AG04450 (cell line): ENCODE measurements around the gene TBX10. TPM values are rescaled to one million over a fixed set of nuclear protein-coding genes. Genes with fewer than 3 reads are reported as not detected.
A peak's percentile ranks its signal among the peaks of the same experiment; 100 is the strongest.

Source experiments
- CTCF ChIA-PET: fragments of 300-600, 350-600 bp; formaldehyde crosslinking; extraction: SDS; loops from one replicate; lab custom pipeline; 2022; ENCODE audit warnings: antibody characterized with exemption, inconsistent platforms; lab: Charles Lee
- POLR2A ChIA-PET: fragments of 350-600 bp; formaldehyde crosslinking; extraction: SDS; loops from one replicate; lab custom pipeline; 2021; ENCODE audit warnings: antibody characterized with exemption, inconsistent platforms; lab: Yijun Ruan, JAX
- DNase-seq: peaks from one replicate; pipeline ENCODE4 v3.0.0-alpha.2; 2011; ENCODE audit warnings: low read depth, low spot score
- H3K27ac ChIP-seq: one replicate; pipeline ENCODE4 v1.5.1; 2012; ENCODE audit warnings: low read depth, low read length, control low read depth
- H3K27me3 ChIP-seq: one replicate; pipeline ENCODE4 v1.6.0; 2012; ENCODE audit warnings: low read length; ENCODE audit not compliant: control insufficient read depth, insufficient read depth
- H3K4me3 ChIP-seq: 2 replicates; pipeline ENCODE4 v1.5.1; 2011; ENCODE audit warnings: mild to moderate bottlenecking, low read depth, low read length, control low read depth
- H3K9me3 ChIP-seq: 2 replicates; pipeline ENCODE4 v1.5.1; 2012; ENCODE audit warnings: low read length; ENCODE audit not compliant: control insufficient read depth, insufficient read depth
- polyA plus RNA-seq: library from polyadenylated mRNA; depleted of rRNA; stranded (reverse); fragments of >200 nt; gene quantifications from 2 replicates; pipeline ENCODE4 v1.2.3, GENCODE V29; 2011
- TF ChIP-seq, protein P1 (sequence below): IDR thresholded peaks from 2 replicates; pipeline ENCODE4 v1.5.1; 2011; ENCODE audit warnings: low read depth, low read length, control low read depth, inconsistent platforms

TBX10 gene
- polyA plus RNA-seq, 1 experiment = not detected

DNA sequence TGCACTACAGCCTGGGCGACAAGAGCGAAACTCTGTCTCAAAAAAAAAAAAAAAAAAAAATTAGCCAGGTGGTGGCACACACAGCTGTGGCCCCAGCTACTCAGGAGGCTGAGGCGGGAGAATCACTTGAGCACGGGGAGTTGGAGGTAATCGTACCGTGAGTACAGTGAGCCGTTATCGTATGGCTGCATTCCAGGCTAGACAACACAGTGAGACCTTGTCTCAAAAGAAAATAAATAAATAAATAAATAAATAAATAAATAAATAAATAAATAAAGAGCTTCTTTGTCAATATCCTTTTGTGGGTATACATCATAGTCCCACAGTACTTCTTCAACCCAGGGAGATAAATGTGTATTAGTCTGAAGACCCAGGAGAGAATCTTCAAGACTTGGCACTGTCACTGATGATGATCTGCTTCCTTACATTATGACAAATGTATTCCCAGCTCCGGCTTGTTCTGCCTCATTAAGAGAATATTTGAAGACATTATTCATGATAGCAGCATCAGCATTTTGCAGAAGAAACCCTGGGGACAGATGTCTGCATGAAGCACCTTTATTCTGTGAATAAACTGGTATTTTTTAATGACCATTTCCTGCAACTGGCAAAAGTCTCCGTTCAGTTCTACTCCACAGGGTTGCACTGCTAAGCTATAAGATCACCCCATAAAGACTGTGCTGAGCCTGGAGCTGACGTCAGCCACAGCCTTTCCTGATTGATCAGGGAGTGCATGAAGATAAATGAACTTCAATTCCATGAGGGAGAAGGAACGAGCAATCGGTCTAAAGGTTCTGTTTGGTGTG is 12.6 kb upstream of the TBX10 start:
- no peak for DNase-seq
- TF ChIP-seq, protein P1, sequence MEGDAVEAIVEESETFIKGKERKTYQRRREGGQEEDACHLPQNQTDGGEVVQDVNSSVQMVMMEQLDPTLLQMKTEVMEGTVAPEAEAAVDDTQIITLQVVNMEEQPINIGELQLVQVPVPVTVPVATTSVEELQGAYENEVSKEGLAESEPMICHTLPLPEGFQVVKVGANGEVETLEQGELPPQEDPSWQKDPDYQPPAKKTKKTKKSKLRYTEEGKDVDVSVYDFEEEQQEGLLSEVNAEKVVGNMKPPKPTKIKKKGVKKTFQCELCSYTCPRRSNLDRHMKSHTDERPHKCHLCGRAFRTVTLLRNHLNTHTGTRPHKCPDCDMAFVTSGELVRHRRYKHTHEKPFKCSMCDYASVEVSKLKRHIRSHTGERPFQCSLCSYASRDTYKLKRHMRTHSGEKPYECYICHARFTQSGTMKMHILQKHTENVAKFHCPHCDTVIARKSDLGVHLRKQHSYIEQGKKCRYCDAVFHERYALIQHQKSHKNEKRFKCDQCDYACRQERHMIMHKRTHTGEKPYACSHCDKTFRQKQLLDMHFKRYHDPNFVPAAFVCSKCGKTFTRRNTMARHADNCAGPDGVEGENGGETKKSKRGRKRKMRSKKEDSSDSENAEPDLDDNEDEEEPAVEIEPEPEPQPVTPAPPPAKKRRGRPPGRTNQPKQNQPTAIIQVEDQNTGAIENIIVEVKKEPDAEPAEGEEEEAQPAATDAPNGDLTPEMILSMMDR = no peak
- H3K4me3 ChIP-seq = no peak overlapping the region
- peaks cover 6% of the 10 kb centered on the region for H3K9me3 ChIP-seq
- POLR2A ChIA-PET = interaction anchor here (0.6 kb wide), 1 partner anchor 190 kb away, joined by 3 read pairs; no protein-coding TSS in a partner anchor
- peaks cover 11% of the 10 kb centered on the region for H3K27me3 ChIP-seq
- CTCF ChIA-PET = interaction anchor here (0.5 to 1.0 kb wide), 3 partner anchors 22 to 580 kb away, joined by 3 to 4 read pairs (median 3); partner anchors contain the start of gene NUDT8
- H3K27ac ChIP-seq = no peak overlapping the region

DNA sequence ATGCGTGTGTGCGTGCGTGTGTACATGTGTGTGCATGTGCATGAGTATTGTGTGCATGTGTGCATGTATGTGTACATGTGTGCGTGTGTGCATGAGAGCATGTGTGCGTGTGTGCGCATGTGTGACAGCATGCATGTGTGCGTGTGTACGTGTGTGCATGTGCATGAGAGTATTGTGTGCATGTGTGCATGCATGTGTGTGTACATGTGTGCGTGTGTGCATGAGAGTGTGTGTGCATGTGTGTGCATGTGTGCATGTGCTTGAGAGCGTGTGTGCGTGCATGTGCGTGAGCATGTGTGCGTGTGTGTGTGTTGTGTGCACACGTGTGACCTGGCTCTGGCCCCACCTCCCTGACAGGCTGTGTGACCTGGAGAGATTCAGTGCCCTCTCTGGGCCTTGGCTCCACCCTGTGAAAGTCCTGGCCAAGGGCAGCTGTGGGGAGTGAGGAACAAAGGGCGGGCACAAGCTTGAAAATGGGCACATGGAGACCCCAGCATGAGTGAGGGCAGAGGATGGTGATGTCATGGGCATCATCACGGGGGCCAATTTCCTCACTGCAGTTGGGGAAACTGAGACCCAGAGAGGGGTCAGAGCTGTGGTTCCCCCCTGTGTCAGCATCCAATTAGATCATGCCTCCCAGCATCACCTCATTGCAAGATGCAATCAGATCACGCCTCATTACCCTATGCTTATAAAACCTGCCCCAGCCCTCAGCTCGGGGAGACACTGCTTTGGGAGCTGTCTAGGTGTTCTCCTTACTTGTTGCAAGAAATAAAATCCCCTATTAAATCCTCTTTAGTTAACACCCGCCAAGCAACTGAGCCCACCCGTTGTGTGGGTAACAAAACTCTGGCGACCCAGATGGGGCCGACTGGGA is 10.3 kb upstream of the TBX10 start:
- DNase-seq = no peak
- TF ChIP-seq, protein P1 = no peak
- ChIA-PET POLR2A (no interaction called here), CTCF (interaction anchor here (1.1 kb wide), 1 partner anchor 9 kb away, joined by 3 read pairs; no protein-coding TSS in a partner anchor)
- no peak overlapping the region for H3K4me3 ChIP-seq
- H3K27ac ChIP-seq = no peak overlapping the region
- H3K9me3 ChIP-seq = no peaks in the 10 kb centered on the region; the same call in 1 of the 2 replicates
- peaks cover 14% of the 10 kb centered on the region for H3K27me3 ChIP-seq

DNA sequence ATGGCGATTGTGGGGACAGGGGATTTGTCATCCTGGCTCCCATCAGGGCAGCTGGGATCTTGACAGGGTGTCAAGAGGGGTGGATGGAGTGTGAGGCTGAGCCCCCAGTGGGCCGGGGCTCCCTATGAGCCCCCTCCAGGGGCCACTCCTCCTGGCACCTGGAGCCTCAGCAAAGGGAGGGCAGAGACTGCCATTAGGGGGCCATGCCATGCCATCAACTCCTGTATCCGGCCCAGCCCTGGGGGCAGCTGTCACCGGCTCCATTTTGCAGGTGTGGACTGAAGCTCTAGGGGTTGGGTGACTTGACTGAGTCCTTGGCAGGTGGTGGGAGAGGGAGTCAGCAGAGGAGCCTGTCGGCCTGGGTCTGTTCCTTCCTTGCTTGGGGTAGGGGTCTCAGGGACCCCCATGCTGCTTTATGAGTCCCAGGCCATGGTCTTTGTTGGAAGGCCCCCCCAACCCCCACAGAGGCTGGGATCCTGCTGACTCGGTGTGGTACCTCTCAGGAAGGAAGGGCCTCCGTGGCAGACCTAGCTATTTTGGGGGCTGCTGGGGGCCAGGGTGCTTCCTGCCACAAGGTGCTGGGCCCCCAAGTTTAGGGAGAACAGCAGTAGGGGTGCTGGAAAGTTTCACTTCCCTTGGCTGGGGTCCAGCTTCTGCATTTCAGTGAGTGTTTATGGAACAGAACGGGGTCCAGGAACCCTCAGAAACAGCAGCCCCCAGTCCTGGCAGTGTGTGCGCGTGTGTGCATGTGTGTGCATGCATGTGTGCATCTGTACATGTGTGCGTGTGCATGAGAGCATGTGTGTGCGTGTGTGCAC is 9.4 kb upstream of the TBX10 start:
- POLR2A ChIA-PET = no interaction called here
- peaks cover 8% of the 10 kb centered on the region for H3K9me3 ChIP-seq
- no peak for DNase-seq
- H3K4me3 ChIP-seq = no peak overlapping the region
- CTCF ChIA-PET = interaction anchor here (1.4 to 1.5 kb wide), 2 partner anchors 18 to 35 kb away, joined by 3 to 4 read pairs; no protein-coding TSS in a partner anchor
- H3K27me3 ChIP-seq = peaks cover 14% of the 10 kb centered on the region
- H3K27ac ChIP-seq = no peak overlapping the region
- TF ChIP-seq, protein P1 = no peak

DNA sequence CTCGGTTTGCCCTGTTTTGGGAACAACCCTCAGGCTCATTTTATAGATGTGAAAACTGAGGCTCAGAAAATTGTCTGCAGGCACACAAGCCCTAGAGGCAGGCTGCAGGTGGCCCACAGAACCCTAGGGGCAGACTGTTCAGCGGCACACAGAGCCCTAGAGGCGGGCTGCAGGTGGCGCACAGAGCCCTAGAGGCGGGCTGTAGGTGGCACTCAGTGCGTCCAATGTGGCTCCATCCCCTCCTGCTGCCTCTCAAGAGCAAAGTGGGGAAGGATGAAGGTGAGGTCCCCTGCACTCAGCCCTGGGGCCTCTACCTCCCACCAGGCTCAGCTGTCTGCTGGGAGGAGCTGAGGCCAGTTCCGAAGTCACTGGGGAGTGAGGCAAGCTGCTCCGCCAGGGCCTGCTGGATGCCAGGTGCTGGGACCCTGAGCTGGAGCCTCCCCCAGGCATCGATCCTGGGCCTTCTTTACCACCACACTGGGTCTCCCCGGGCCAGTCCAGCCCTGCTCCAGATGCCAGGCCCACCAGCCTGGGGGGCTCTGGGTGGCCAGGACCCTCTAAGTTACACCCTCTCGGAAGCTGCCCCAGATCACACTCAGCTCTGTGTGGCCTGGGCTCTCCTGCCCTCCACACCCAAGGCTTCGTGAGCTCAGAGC is 8.7 kb upstream of the TBX10 start:
- ChIA-PET CTCF (interaction anchor here (1.4 to 1.5 kb wide), 2 partner anchors 17 to 34 kb away, joined by 3 to 4 read pairs; no protein-coding TSS in a partner anchor), POLR2A (no interaction called here)
- no peak overlapping the region for H3K27ac ChIP-seq
- H3K4me3 ChIP-seq = no peak overlapping the region
- no peak for DNase-seq
- H3K27me3 ChIP-seq = peaks cover 14% of the 10 kb centered on the region
- H3K9me3 ChIP-seq = peaks cover 13% of the 10 kb centered on the region
- TF ChIP-seq, protein P1 = peak; percentile 26; the same call in 1 of the 2 replicates
